Activated CD8-positive, alpha-beta memory T cell treated with anti-CD3 and anti-CD28 coated beads, Interleukin-2, amount 50 U/mL, for 1 hour (primary cell): ENCODE results near the gene PCDHGC3.
"Not testable (repeated sequence)": the region's sequence is repeated elsewhere in the genome, so short reads cannot be mapped to it uniquely, and the experiment has no call there.

Experiments used
- DNase-seq: peaks from one replicate; pipeline ENCODE4 v3.0.0-alpha.2; 2020; ENCODE audit errors: extremely low read depth

Gene PCDHGC3

GRCh38 chr5:141475625-141476131 is at the start of gene PCDHGC3:
PCDHGC3 (plus strand) TSS chr5:141475966; CDS start chr5:141476117, 151 bp downstream.
- no peak for DNase-seq

- DNase-seq: no peak
Measured at GRCh38 chr5:141427783-141428426, 47.9 kb upstream of the PCDHGC3 start.

GRCh38 chr5:141430332-141431113 is 45.2 kb upstream of the PCDHGC3 start, which contains the start of gene PCDHGA12:
PCDHGA12 (plus strand) TSS chr5:141430507; CDS start chr5:141430760, 253 bp downstream.
- DNase-seq: no peak

- DNase-seq: no peak
Measured at GRCh38 chr5:141431286-141431685, 44.5 kb upstream of the PCDHGC3 start.

GRCh38 chr5:141432308-141432707 is 43.5 kb upstream of the PCDHGC3 start:
- not testable (repeated sequence) for DNase-seq

- DNase-seq: not testable (repeated sequence)
Measured at GRCh38 chr5:141432726-141433125, 43.0 kb upstream of the PCDHGC3 start.

- DNase-seq: no peak
Measured at GRCh38 chr5:141434006-141434405, 41.8 kb upstream of the PCDHGC3 start.

GRCh38 chr5:141437221-141437620 is 38.5 kb upstream of the PCDHGC3 start:
- DNase-seq: no peak

- DNase-seq: no peak
Measured at GRCh38 chr5:141439411-141440141, 36.2 kb upstream of the PCDHGC3 start.

- DNase-seq: no peak
Measured at GRCh38 chr5:141440341-141440740, 35.4 kb upstream of the PCDHGC3 start.

GRCh38 chr5:141441571-141442170 is 34.1 kb upstream of the PCDHGC3 start:
- no peak for DNase-seq

- no peak for DNase-seq
Measured at GRCh38 chr5:141465351-141465750, 10.4 kb upstream of the PCDHGC3 start.

GRCh38 chr5:141476132-141476911 is 556 bp downstream of the PCDHGC3 start:
- DNase-seq: no peak

GRCh38 chr5:141477044-141477575 is 1.3 kb downstream of the PCDHGC3 start:
- no peak for DNase-seq

- DNase-seq: no peak
Measured at GRCh38 chr5:141477815-141478214, 2.0 kb downstream of the PCDHGC3 start.

- no peak for DNase-seq
Measured at GRCh38 chr5:141478321-141478945, 2.7 kb downstream of the PCDHGC3 start.

- DNase-seq: no peak
Measured at GRCh38 chr5:141479776-141480175, 4.0 kb downstream of the PCDHGC3 start.

- no peak for DNase-seq
Measured at GRCh38 chr5:141483902-141484301, 8.1 kb downstream of the PCDHGC3 start.

- DNase-seq: no peak
Measured at GRCh38 chr5:141484310-141484640, 8.5 kb downstream of the PCDHGC3 start.

- no peak for DNase-seq
Measured at GRCh38 chr5:141484641-141485311, 9.0 kb downstream of the PCDHGC3 start, which contains the start of gene PCDHGC4. PCDHGC4 (plus strand) TSS chr5:141485030; CDS start chr5:141485174, 144 bp downstream.
